HEK293 (cell line): ENCODE results near the gene ZNF292.

Experiments used
- CTCF ChIA-PET: fragments of 350-600 bp; formaldehyde crosslinking; extraction: SDS; loops from one replicate; lab custom pipeline; 2021; ENCODE audit warnings: antibody characterized with exemption; lab: Yijun Ruan, JAX
- POLR2A ChIA-PET: fragments of 300-600 bp; formaldehyde crosslinking; extraction: SDS; loops from one replicate; lab custom pipeline; 2020; ENCODE audit warnings: antibody characterized with exemption, inconsistent platforms; lab: Yijun Ruan, JAX
- H3K27ac ChIP-seq: fragments of 200-500 bp; sonication (Bioruptor generic); 2 replicates; pipeline ENCODE4 v1.5.1; 2014; ENCODE audit warnings: low read depth, low read length, control low read depth, inconsistent platforms; ENCODE audit errors: extremely low read depth
- H3K36me3 ChIP-seq, 2 experiments: fragments of 200-500 bp in 1 of 2; sonication (Bioruptor generic) in 1 of 2; 1 replicate in 1 of 2; 2 replicates in 1 of 2; pipeline ENCODE4 v1.5.1; 2014 to 2017; ENCODE audit warnings: inconsistent platforms in 2 of 2, low read length in 2 of 2; ENCODE audit not compliant: control insufficient read depth in 2 of 2, insufficient read depth in 1 of 2
- H3K4me1 ChIP-seq: fragments of 200-500 bp; sonication (Bioruptor generic); 2 replicates; pipeline ENCODE4 v1.5.1; 2014; ENCODE audit warnings: mild to moderate bottlenecking, low read length, inconsistent platforms; ENCODE audit not compliant: control insufficient read depth, insufficient read depth
- H3K4me3 ChIP-seq: 2 replicates; pipeline ENCODE4 v1.5.1; 2011; ENCODE audit warnings: low read depth, mild to moderate bottlenecking, control low read depth, low read length, moderate library complexity
- H3K9me3 ChIP-seq: fragments of 200-500 bp; sonication (Bioruptor generic); 2 replicates; pipeline ENCODE4 v1.5.1; 2014; ENCODE audit warnings: low read depth, low read length, inconsistent platforms; ENCODE audit not compliant: control insufficient read depth, insufficient read depth
- SCRT2 ChIP-seq: fragments of 450-650 bp; formaldehyde crosslinking; IDR thresholded peaks from 2 replicates; pipeline ENCODE4 v1.5.1; 2016; ENCODE audit warnings: missing biosample characterization, missing genetic modification characterization
- ZBTB49 ChIP-seq: fragments of 450-650 bp; formaldehyde crosslinking; IDR thresholded peaks from 2 replicates; pipeline ENCODE4 v1.5.1; 2016; ENCODE audit warnings: missing biosample characterization, missing genetic modification characterization, low read depth
- ZFP69B ChIP-seq: fragments of 450-650 bp; formaldehyde crosslinking; IDR thresholded peaks from 2 replicates; pipeline ENCODE4 v1.5.1; 2016; ENCODE audit warnings: missing biosample characterization, missing genetic modification characterization
- ZNF112 ChIP-seq: fragments of 450-650 bp; formaldehyde crosslinking; IDR thresholded peaks from 2 replicates; pipeline ENCODE4 v1.5.0; 2017; ENCODE audit warnings: missing biosample characterization, missing genetic modification characterization
- ZNF114 ChIP-seq: fragments of 450-650 bp; formaldehyde crosslinking; IDR thresholded peaks from 2 replicates; pipeline ENCODE4 v1.5.0; 2017; ENCODE audit warnings: missing biosample characterization, missing genetic modification characterization
- ZNF133 ChIP-seq: fragments of 450-650 bp; formaldehyde crosslinking; IDR thresholded peaks from 2 replicates; pipeline ENCODE4 v1.5.1; 2016; ENCODE audit warnings: missing biosample characterization, missing genetic modification characterization
- ZNF169 ChIP-seq: fragments of 450-650 bp; formaldehyde crosslinking; IDR thresholded peaks from 2 replicates; pipeline ENCODE4 v1.5.1; 2016; ENCODE audit warnings: missing biosample characterization, missing genetic modification characterization
- ZNF521 ChIP-seq: fragments of 450-650 bp; formaldehyde crosslinking; IDR thresholded peaks from 2 replicates; pipeline ENCODE4 v1.5.1; 2017; ENCODE audit warnings: missing biosample characterization, mild to moderate bottlenecking, missing genetic modification characterization
- ZNF610 ChIP-seq: fragments of 450-650 bp; formaldehyde crosslinking; IDR thresholded peaks from 2 replicates; pipeline ENCODE4 v1.5.1; 2016; ENCODE audit warnings: missing biosample characterization, missing genetic modification characterization, borderline replicate concordance
- ZNF654 ChIP-seq: fragments of 450-650 bp; formaldehyde crosslinking; IDR thresholded peaks from 2 replicates; pipeline ENCODE4 v1.5.1; 2016; ENCODE audit warnings: low read depth, missing biosample characterization, missing genetic modification characterization
- ZNF677 ChIP-seq: fragments of 450-650 bp; IDR thresholded peaks from 2 replicates; pipeline ENCODE4 v1.5.0; 2018; ENCODE audit warnings: missing biosample characterization, mild to moderate bottlenecking, missing genetic modification characterization, moderate library complexity
- ZNF843 ChIP-seq: fragments of 450-650 bp; formaldehyde crosslinking; IDR thresholded peaks from 2 replicates; pipeline ENCODE4 v1.5.1; 2016; ENCODE audit warnings: missing biosample characterization, missing genetic modification characterization
- TF ChIP-seq, protein P1 (sequence below): fragments of 450-650 bp; formaldehyde crosslinking; IDR thresholded peaks from 2 replicates; pipeline ENCODE4 v1.5.1; 2016; ENCODE audit warnings: missing biosample characterization, missing genetic modification characterization
- TF ChIP-seq, protein P2 (sequence below): fragments of 450-650 bp; formaldehyde crosslinking; IDR thresholded peaks from 2 replicates; pipeline ENCODE4 v1.5.1; 2016; ENCODE audit warnings: missing biosample characterization, missing genetic modification characterization
- TF ChIP-seq, protein P3 (sequence below): fragments of 450-650 bp; formaldehyde crosslinking; IDR thresholded peaks from 2 replicates; pipeline ENCODE4 v1.5.1; 2016; ENCODE audit warnings: missing biosample characterization, missing genetic modification characterization

The ZNF292 gene

DNA sequence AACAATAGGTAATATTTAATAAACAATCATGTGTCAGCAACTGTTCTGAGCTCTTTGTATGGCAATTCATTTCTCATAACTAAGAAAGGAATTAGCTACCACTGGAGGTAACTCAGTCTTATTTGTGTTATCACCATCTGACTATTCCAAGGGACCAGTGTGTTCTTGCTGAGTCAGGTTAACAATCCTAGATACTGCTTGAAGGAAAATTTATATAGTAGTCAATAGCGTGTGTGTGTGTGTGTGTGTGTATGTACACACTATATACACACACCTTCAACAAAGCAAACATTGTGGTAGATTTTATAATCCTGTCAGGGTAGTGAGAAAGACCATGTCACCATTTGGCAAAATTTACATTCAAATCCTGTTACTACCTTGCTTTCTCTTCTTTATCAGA, 121.3 kb downstream of the ZNF292 start:
- H3K4me3 ChIP-seq = no peak overlapping the region
- POLR2A ChIA-PET = no interaction called here
- TF ChIP-seq ZNF133 (tag by site-specific recombination) = no peak
- no peak for TF ChIP-seq ZNF610 (tag by site-specific recombination)
- TF ChIP-seq ZNF677 (tag by site-specific recombination) = no peak
- TF ChIP-seq ZNF114 (tag by site-specific recombination) = no peak
- TF ChIP-seq ZFP69B = no peak
- TF ChIP-seq ZNF521 (tag by site-specific recombination) = no peak
- no peak for TF ChIP-seq ZBTB49 (tag by site-specific recombination)
- TF ChIP-seq, protein P1, sequence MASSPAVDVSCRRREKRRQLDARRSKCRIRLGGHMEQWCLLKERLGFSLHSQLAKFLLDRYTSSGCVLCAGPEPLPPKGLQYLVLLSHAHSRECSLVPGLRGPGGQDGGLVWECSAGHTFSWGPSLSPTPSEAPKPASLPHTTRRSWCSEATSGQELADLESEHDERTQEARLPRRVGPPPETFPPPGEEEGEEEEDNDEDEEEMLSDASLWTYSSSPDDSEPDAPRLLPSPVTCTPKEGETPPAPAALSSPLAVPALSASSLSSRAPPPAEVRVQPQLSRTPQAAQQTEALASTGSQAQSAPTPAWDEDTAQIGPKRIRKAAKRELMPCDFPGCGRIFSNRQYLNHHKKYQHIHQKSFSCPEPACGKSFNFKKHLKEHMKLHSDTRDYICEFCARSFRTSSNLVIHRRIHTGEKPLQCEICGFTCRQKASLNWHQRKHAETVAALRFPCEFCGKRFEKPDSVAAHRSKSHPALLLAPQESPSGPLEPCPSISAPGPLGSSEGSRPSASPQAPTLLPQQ (tag by site-specific recombination) = no peak
- no peak for TF ChIP-seq ZNF843 (tag by site-specific recombination)
- H3K36me3 ChIP-seq = no peaks in the 10 kb centered on the region
- no peaks in the 10 kb centered on the region for H3K4me1 ChIP-seq
- H3K9me3 ChIP-seq = no peaks in the 10 kb centered on the region
- CTCF ChIA-PET = interaction anchor here (0.6 to 2.5 kb wide), 19 partner anchors 9 to 1899 kb away, joined by 3 to 22 read pairs (median 3); no protein-coding TSS in a partner anchor
- no peak overlapping the region for H3K27ac ChIP-seq

DNA sequence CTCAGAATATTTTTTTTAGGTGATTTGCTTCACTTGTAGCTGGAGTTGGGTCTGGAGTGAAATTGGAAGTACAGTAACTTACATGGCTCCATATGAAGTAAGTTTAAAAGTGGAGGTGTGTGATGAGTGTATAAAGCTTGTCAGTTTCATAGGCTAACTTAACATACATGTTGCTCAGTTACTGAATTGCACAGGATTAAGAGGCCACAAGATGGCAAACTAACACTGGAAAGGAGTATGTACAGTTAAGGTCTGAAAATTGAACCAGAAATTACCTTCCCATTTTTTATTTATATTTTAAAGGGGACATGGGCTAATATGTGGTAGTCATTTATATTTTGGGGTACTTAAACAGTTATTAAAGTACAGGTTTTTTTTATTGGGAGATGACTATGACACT, 121.8 kb downstream of the ZNF292 start:
- no peak overlapping the region for H3K27ac ChIP-seq
- CTCF ChIA-PET = interaction anchor here (0.6 to 2.5 kb wide), 18 partner anchors 8 to 1898 kb away, joined by 3 to 22 read pairs (median 3); no protein-coding TSS in a partner anchor
- TF ChIP-seq, protein P2, sequence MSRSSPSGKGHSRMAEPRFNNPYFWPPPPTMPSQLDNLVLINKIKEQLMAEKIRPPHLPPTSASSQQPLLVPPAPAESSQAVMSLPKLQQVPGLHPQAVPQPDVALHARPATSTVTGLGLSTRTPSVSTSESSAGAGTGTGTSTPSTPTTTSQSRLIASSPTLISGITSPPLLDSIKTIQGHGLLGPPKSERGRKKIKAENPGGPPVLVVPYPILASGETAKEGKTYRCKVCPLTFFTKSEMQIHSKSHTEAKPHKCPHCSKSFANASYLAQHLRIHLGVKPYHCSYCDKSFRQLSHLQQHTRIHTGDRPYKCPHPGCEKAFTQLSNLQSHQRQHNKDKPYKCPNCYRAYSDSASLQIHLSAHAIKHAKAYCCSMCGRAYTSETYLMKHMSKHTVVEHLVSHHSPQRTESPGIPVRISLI (tag by site-specific recombination) = no peak
- TF ChIP-seq ZNF169 (tag by site-specific recombination) = no peak
- TF ChIP-seq ZNF654 (tag by site-specific recombination) = peak; percentile 66
- TF ChIP-seq, protein P3, sequence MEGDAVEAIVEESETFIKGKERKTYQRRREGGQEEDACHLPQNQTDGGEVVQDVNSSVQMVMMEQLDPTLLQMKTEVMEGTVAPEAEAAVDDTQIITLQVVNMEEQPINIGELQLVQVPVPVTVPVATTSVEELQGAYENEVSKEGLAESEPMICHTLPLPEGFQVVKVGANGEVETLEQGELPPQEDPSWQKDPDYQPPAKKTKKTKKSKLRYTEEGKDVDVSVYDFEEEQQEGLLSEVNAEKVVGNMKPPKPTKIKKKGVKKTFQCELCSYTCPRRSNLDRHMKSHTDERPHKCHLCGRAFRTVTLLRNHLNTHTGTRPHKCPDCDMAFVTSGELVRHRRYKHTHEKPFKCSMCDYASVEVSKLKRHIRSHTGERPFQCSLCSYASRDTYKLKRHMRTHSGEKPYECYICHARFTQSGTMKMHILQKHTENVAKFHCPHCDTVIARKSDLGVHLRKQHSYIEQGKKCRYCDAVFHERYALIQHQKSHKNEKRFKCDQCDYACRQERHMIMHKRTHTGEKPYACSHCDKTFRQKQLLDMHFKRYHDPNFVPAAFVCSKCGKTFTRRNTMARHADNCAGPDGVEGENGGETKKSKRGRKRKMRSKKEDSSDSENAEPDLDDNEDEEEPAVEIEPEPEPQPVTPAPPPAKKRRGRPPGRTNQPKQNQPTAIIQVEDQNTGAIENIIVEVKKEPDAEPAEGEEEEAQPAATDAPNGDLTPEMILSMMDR = peak; percentile 65
- TF ChIP-seq SCRT2 = peak; percentile 73
- H3K4me1 ChIP-seq = no peaks in the 10 kb centered on the region
- no peaks in the 10 kb centered on the region for H3K36me3 ChIP-seq
- POLR2A ChIA-PET = no interaction called here
- H3K9me3 ChIP-seq = no peaks in the 10 kb centered on the region
- H3K4me3 ChIP-seq = no peak overlapping the region

GRCh38 chr6:87279196-87279595, 123.8 kb downstream of the ZNF292 start:
- Histone ChIP-seq H3K9me3 (no peaks in the 10 kb centered on the region), H3K4me1 (no peaks in the 10 kb centered on the region), H3K36me3 (no peaks in the 10 kb centered on the region), H3K4me3 (no peak overlapping the region), H3K27ac (no peak overlapping the region)
- ChIA-PET CTCF (interaction anchor here (1.0 to 1.6 kb wide), 4 partner anchors 17 to 139 kb away, joined by 3 to 4 read pairs (median 3); partner anchors contain the start of gene SMIM8), POLR2A (no interaction called here)
- no peak for TF ChIP-seq ZNF112
